HCT116 (cell line): ENCODE measurements around the gene CDK5R1. TPM values are rescaled to one million over a fixed set of nuclear protein-coding genes. Genes with fewer than 3 reads are reported as not detected.
A peak's percentile ranks its signal among the peaks of the same experiment; 100 is the strongest.

Experiments
- ATAC-seq: fragments of 200-7000 bp; cut with Tn5 transposase; 2 replicates; pipeline ENCODE4 v1.9.1; 2020; ENCODE audit warnings: mild to moderate bottlenecking, moderate library complexity
- BruUV-seq: library from RNA; stranded (reverse); fragments of 400-500 nt; replicated peaks from 2 replicates; lab custom pipeline; 2021; lab: Mats Ljungman, UMichigan
- CTCF ChIA-PET: fragments of 300-600 bp; sonication (Branson Sonifier 250); formaldehyde crosslinking; loops from one replicate; lab custom pipeline; 2021; ENCODE audit warnings: antibody characterized with exemption; lab: Charles Lee
- POLR2A ChIA-PET: fragments of 300-600, 350-600 bp; sonication (Branson Sonifier 250); formaldehyde crosslinking; loops from one replicate; lab custom pipeline; 2021; ENCODE audit warnings: antibody characterized with exemption; lab: Charles Lee
- RAD21 ChIA-PET, 2 experiments: fragments of 300-600 bp; sonication (Branson Sonifier 250); formaldehyde crosslinking; loops; one replicate each; lab custom pipeline; 2023; ENCODE audit warnings: low total read pairs in 2 of 2; ENCODE audit not compliant: uncharacterized antibody in 2 of 2, unreplicated experiment in 2 of 2, low non-redundant PET in 1 of 2; lab: Charles Lee
- DNase-seq: peaks from one replicate; pipeline ENCODE4 v3.0.0-alpha.2; 2010; ENCODE audit warnings: low read depth, low spot score
- H2AFZ ChIP-seq: fragments of 200-600 bp; shearing (Covaris generic), sonication (generic); 2 replicates; pipeline ENCODE4 v1.6.1; 2017; ENCODE audit warnings: low read depth, mixed run types, mixed read lengths, antibody characterized with exemption, low read length; ENCODE audit not compliant: poor library complexity, severe bottlenecking
- H3K27ac ChIP-seq: 2 replicates; pipeline ENCODE4 v1.5.1; 2012; ENCODE audit warnings: low read depth, low read length
- H3K27me3 ChIP-seq: fragments of 200-600 bp; sonication (generic); 2 replicates; pipeline ENCODE4 v1.6.1; 2016; ENCODE audit warnings: mixed run types, low read length, mixed read lengths; ENCODE audit not compliant: insufficient read depth
- H3K36me3 ChIP-seq, 2 experiments: fragments of 200-500 bp in 1 of 2; fragments of 200-600 bp in 1 of 2; sonication (Bioruptor generic) in 1 of 2; sonication (generic) in 1 of 2; 2 replicates each; pipeline versions ENCODE4 v1.5.1 to v1.6.1; 2014 to 2016; ENCODE audit warnings: low read length in 2 of 2, inconsistent platforms in 1 of 2, mixed read lengths in 1 of 2, mixed run types in 1 of 2; ENCODE audit not compliant: insufficient read depth in 2 of 2, control insufficient read depth in 1 of 2
- H3K4me1 ChIP-seq, 2 experiments: fragments of 200-600 bp in 1 of 2; sonication (generic) in 1 of 2; 2 replicates each; pipeline versions ENCODE4 v1.5.1 to v1.6.1; 2012 to 2017; ENCODE audit warnings: low read length in 2 of 2, inconsistent platforms in 1 of 2, mild to moderate bottlenecking in 1 of 2, mixed read lengths in 1 of 2, mixed run types in 1 of 2, moderate library complexity in 1 of 2; ENCODE audit not compliant: insufficient read depth in 2 of 2, control insufficient read depth in 1 of 2
- H3K4me2 ChIP-seq: fragments of 200-600 bp; sonication (generic); 2 replicates; pipeline ENCODE4 v1.6.1; 2017; ENCODE audit warnings: mixed run types, low read length, mixed read lengths
- H3K4me3 ChIP-seq, 2 experiments: fragments of 200-600 bp in 1 of 2; sonication (generic) in 1 of 2; replicated peaks in 1 of 2; 2 replicates each; pipeline ENCODE4 v1.5.1; 2011 to 2016; ENCODE audit warnings: low read length in 2 of 2, control low read depth in 1 of 2, low read depth in 1 of 2, mild to moderate bottlenecking in 1 of 2, mixed read lengths in 1 of 2, mixed run types in 1 of 2
- H3K79me2 ChIP-seq: fragments of 200-600 bp; sonication (generic); 2 replicates; pipeline ENCODE4 v1.6.1; 2017; ENCODE audit warnings: mild to moderate bottlenecking, mixed run types, low read length, moderate library complexity, mixed read lengths; ENCODE audit not compliant: insufficient read depth
- H3K9ac ChIP-seq: fragments of 200-600 bp; sonication (generic); 2 replicates; pipeline ENCODE4 v1.6.1; 2016; ENCODE audit warnings: low read length, mixed read lengths
- H3K9me2 ChIP-seq: fragments of 200-600 bp; sonication (generic), shearing (Covaris generic); 2 replicates; pipeline ENCODE4 v1.6.1; 2017; ENCODE audit warnings: mixed run types, mild to moderate bottlenecking, moderate library complexity; ENCODE audit not compliant: insufficient read depth
- H3K9me3 ChIP-seq, 2 experiments: fragments of 200-500 bp in 1 of 2; fragments of 200-600 bp in 1 of 2; sonication (Bioruptor generic) in 1 of 2; sonication (generic) in 1 of 2; 2 replicates each; pipeline ENCODE4 v1.6.1; 2014 to 2017; ENCODE audit warnings: low read length in 2 of 2, mixed read lengths in 2 of 2, inconsistent platforms in 1 of 2, low read depth in 1 of 2, mild to moderate bottlenecking in 1 of 2, mixed run types in 1 of 2, moderate library complexity in 1 of 2; ENCODE audit not compliant: control insufficient read depth in 1 of 2, insufficient read depth in 1 of 2
- H4K20me1 ChIP-seq: fragments of 200-600 bp; sonication (generic), shearing (Covaris generic); 2 replicates; pipeline ENCODE4 v1.6.1; 2017; ENCODE audit warnings: mixed run types, mild to moderate bottlenecking, moderate library complexity; ENCODE audit not compliant: insufficient read depth
- CBX3 ChIP-seq: IDR thresholded peaks from 2 replicates; pipeline ENCODE4 v1.6.1; 2012; ENCODE audit warnings: low read depth
- EGR1 ChIP-seq: IDR thresholded peaks from 2 replicates; pipeline ENCODE4 v1.6.1; 2012; ENCODE audit warnings: low read depth
- EZH2 ChIP-seq: fragments of 200-600 bp; sonication (generic); IDR thresholded peaks from 2 replicates; pipeline ENCODE4 v1.6.1; 2017; ENCODE audit warnings: antibody characterized with exemption, mixed run types
- FOSL1 ChIP-seq: IDR thresholded peaks from 2 replicates; pipeline ENCODE4 v1.6.1; 2012; ENCODE audit warnings: low read depth
- POLR2A ChIP-seq: IDR thresholded peaks from 2 replicates; pipeline ENCODE4 v1.7.0; 2011; ENCODE audit warnings: borderline replicate concordance; ENCODE audit not compliant: insufficient read depth, insufficient read length; ENCODE audit errors: extremely low read depth
- RAD21 ChIP-seq: IDR thresholded peaks from 2 replicates; pipeline ENCODE4 v1.6.1; 2012; ENCODE audit warnings: low read depth, mild to moderate bottlenecking
- SIN3A ChIP-seq: IDR thresholded peaks from 2 replicates; pipeline ENCODE4 v1.6.1; 2012; ENCODE audit warnings: low read depth
- SRF ChIP-seq: IDR thresholded peaks from 2 replicates; pipeline ENCODE4 v1.6.1; 2012; ENCODE audit warnings: low read depth
- YY1 ChIP-seq: IDR thresholded peaks from 2 replicates; pipeline ENCODE4 v1.6.1; 2011; ENCODE audit warnings: low read length, low read depth, moderate library complexity, mild to moderate bottlenecking; ENCODE audit not compliant: insufficient replicate concordance; ENCODE audit errors: extremely low read depth
- intact Hi-C: fragments of 100-400 bp; cut with micrococcal nuclease; formaldehyde crosslinking; loops from 2 replicates; pipeline ENCODE4 v1.10.0; 2022
- total RNA-seq: library from RNA; stranded (reverse); gene quantifications from one replicate; pipeline ENCODE4 v1.2.1, GENCODE V29; 2021; ENCODE audit not compliant: unreplicated experiment
- TF ChIP-seq, protein P1 (sequence below), 3 experiments: fragments of 200-600 bp in 1 of 3; sonication (generic) in 1 of 3; IDR thresholded peaks in 2 of 3; conservative IDR thresholded peaks in 1 of 3; 2 replicates each; pipeline ENCODE4 v1.5.1; 2012 to 2017; ENCODE audit warnings: low read depth in 2 of 3, low read length in 2 of 3, antibody characterized with exemption in 1 of 3, borderline replicate concordance in 1 of 3, control low read depth in 1 of 3, mild to moderate bottlenecking in 1 of 3, mixed read lengths in 1 of 3, mixed run types in 1 of 3, moderate library complexity in 1 of 3; ENCODE audit not compliant: insufficient read depth in 1 of 3
- TF ChIP-seq, protein P2 (sequence below): IDR thresholded peaks from 2 replicates; pipeline ENCODE4 v1.6.1; 2012

The CDK5R1 gene
- total RNA-seq, 1 experiment from 2014 or later, result 5.4 TPM

DNA sequence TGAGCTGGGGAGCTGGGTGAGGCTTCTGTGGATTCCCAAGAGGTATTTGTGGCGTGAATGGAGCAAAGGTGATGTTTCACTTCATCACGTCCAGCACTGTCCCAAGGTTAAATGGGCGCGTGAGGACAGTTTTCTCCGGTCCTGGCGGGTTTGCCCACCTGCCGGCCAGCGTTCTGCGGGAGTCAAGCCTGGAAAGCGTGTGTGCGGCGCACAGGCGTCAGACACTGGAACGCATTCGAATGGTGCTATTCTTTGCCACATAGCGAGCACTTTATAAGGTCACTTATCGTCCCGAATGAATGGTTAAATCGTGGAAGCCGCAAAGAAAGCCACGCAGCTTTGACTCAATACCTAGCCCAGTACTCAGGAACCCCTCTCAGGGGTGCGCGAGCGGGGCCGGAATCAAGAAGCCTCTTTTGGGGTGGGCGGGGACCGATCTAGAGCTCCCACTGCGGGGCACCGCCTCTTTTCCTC is 42.9 kb upstream of the CDK5R1 start:
- DNase-seq, result no peak
- BruUV-seq, result no TSS peak
- no peaks in the 10 kb centered on the region for H3K9me2 ChIP-seq
- H4K20me1 ChIP-seq, result peaks cover 9% of the 10 kb centered on the region; the same call in 1 of the 2 replicates
- H3K36me3 ChIP-seq, result peaks cover 20% of the 10 kb centered on the region in 2 experiments; a peak in 3 of 4 replicates
- peak overlapping the region; percentile 85 for H2AFZ ChIP-seq
- TF ChIP-seq SIN3A (no peak), FOSL1 (0 out of 2 replicates have a peak, but pooled peaks have one; percentile 29), SRF (peak; percentile 88; the same call in 1 of the 2 replicates)
- H3K27ac ChIP-seq, result no peak overlapping the region
- H3K4me2 ChIP-seq, result peak overlapping the region; percentile 89
- ATAC-seq, result peak; percentile 51
- no peaks in the 10 kb centered on the region for H3K27me3 ChIP-seq
- RAD21 ChIA-PET, result interaction anchor here in 1 of 2 experiments (0.6 kb wide), 1 partner anchor 47 kb away, joined by 4 read pairs; no protein-coding TSS in a partner anchor
- peaks cover 45% of the 10 kb centered on the region for H3K79me2 ChIP-seq
- H3K9ac ChIP-seq, result peak overlapping the region; percentile 93
- H3K9me3 ChIP-seq, result no peaks in the 10 kb centered on the region
- peaks cover 11 to 22% of the 10 kb centered on the region in 2 experiments; a peak in 3 of 4 replicates for H3K4me1 ChIP-seq
- H3K4me3 ChIP-seq, result peak overlapping the region; percentile 58 to 96
- intact Hi-C loops, result no loop called here
- POLR2A ChIA-PET, result interaction anchor here (0.8 to 0.9 kb wide), 2 partner anchors 18 to 20 kb away, joined by 3 read pairs; no protein-coding TSS in a partner anchor
- CTCF ChIA-PET, result interaction anchor here (0.6 to 3.9 kb wide), 12 partner anchors 8 to 311 kb away, joined by 3 to 30 read pairs (median 3); no protein-coding TSS in a partner anchor

DNA sequence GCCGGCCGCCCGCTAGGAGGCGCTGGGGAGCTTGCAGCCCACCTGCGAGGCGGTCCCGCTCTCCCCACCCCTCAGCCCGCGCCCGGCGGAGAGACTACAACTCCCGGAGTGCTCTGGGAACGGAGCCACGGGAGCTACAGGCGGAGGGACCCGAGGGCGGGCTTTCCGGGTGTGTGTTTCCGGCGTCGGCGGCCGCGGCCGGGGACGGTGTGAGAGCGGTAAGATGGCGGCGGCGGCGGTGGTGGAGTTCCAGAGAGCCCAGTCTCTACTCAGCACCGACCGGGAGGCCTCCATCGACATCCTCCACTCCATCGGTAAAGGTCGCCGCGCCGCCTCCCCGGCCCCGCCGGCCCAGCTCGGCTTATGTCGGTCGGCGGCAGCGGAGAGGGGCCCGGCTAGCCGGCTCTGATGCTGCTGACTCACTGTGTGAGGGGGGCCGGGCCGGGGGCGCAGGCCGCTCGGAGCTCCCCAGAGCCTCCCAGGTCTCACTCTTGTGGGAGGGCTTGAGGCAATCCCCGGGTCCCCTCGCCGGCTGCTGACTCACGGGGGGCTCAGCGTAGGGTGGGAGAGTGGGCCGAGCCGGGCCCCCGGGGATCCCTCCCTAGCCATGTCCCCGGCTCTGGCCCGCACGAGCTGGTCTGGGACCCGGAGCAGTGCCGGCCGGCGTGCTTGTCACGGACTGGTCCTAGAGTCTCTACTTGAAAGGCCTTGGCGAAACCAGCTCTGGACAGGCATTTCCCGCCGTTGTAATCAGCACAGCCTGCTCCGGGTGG is 42.3 kb upstream of the CDK5R1 start, which contains the start of gene PSMD11:
Gene PSMD11 (plus strand): TSS at position 210 of the 773 bp plus-strand sequence. CDS start 14 bp downstream, at position 224.
- ChIA-PET POLR2A (interaction anchor here (0.8 to 0.9 kb wide), 2 partner anchors 17 to 21 kb away, joined by 3 read pairs; no protein-coding TSS in a partner anchor), RAD21 (interaction anchor here in 1 of 2 experiments (0.6 kb wide), 1 partner anchor 48 kb away, joined by 4 read pairs; no protein-coding TSS in a partner anchor), CTCF (interaction anchor here (0.6 to 3.9 kb wide), 13 partner anchors 9 to 310 kb away, joined by 3 to 30 read pairs (median 3); no protein-coding TSS in a partner anchor)
- Histone ChIP-seq H3K79me2 (peaks cover 51% of the 10 kb centered on the region), H2AFZ (peak within 1 kb of the TSS; percentile 85), H3K9ac (peak within 1 kb of the TSS; percentile 93), H3K4me3 (peak within 1 kb of the TSS; percentile 58 to 96), H3K9me2 (no peaks in the 10 kb centered on the region), H3K4me2 (peak within 1 kb of the TSS; percentile 89), H3K4me1 (peaks cover 11 to 22% of the 10 kb centered on the region in 2 experiments; a peak in 3 of 4 replicates), H3K27ac (peak within 1 kb of the TSS; percentile 88), H3K9me3 (no peaks in the 10 kb centered on the region), H3K36me3 (peaks cover 24 to 26% of the 10 kb centered on the region in 2 experiments; a peak in 3 of 4 replicates), H3K27me3 (no peaks in the 10 kb centered on the region), H4K20me1 (peaks cover 9% of the 10 kb centered on the region; the same call in 1 of the 2 replicates)
- DNase-seq (peak; percentile 92), ATAC-seq (peak; percentile 94)
- no TSS peak for BruUV-seq
- intact Hi-C loops, result no loop called here
- TF ChIP-seq SIN3A, result 0 out of 2 replicates have a peak, but pooled peaks have one; percentile 42
- peak; percentile 90 for TF ChIP-seq YY1
- peak; percentile 47; the same call in 1 of the 2 replicates for TF ChIP-seq EGR1
- TF ChIP-seq, protein P1, sequence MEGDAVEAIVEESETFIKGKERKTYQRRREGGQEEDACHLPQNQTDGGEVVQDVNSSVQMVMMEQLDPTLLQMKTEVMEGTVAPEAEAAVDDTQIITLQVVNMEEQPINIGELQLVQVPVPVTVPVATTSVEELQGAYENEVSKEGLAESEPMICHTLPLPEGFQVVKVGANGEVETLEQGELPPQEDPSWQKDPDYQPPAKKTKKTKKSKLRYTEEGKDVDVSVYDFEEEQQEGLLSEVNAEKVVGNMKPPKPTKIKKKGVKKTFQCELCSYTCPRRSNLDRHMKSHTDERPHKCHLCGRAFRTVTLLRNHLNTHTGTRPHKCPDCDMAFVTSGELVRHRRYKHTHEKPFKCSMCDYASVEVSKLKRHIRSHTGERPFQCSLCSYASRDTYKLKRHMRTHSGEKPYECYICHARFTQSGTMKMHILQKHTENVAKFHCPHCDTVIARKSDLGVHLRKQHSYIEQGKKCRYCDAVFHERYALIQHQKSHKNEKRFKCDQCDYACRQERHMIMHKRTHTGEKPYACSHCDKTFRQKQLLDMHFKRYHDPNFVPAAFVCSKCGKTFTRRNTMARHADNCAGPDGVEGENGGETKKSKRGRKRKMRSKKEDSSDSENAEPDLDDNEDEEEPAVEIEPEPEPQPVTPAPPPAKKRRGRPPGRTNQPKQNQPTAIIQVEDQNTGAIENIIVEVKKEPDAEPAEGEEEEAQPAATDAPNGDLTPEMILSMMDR (IDR thresholded peaks at IDR 0.05 in 2 of 3, conservative IDR thresholded peaks at IDR 0.05 in 1 of 3; ENCODE audit: borderline replicate concordance in 1 of 3, insufficient read depth in 1 of 3, low read depth in 2 of 3, low read length in 2 of 3), result peak; percentile 73 to 92 (median 90); a peak in 4 of 6 replicates
- no peak for TF ChIP-seq POLR2A
- TF ChIP-seq EZH2, result no peak
- TF ChIP-seq RAD21, result peak; percentile 46
- TF ChIP-seq, protein P2, sequence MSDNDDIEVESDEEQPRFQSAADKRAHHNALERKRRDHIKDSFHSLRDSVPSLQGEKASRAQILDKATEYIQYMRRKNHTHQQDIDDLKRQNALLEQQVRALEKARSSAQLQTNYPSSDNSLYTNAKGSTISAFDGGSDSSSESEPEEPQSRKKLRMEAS, result peak; percentile 80
- peak; percentile 85 for TF ChIP-seq CBX3
